Measurements from ENCODE around the gene STXBP1.

The STXBP1 gene

DNA sequence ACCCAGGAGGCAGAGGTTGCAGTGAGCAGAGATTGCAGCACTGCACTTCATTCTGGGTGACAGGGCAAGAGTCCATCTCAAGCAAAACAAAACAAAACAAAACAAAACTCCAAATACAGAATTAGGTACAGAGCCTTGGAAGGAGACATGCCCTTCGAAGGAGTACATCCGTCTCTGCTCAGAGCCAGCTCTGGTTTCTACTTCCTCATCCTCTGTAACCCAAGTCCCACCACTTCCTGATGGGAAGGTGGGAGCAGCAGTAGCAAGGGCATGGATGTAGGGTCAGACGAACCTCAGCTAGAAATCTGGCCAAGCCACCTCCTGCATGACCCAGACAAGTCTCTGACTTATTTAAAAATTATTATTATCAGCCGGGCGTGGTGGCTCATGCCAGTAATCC, 16.5 kb upstream of the STXBP1 start:
- no peak overlapping the region for H3K4me2 ChIP-seq (ENCODE audit: low read depth, low read length, poor library complexity, severe bottlenecking)
- no peaks in the 10 kb centered on the region for H3K9me3 ChIP-seq (ENCODE audit: insufficient read depth, low read length)
- H3K36me3 ChIP-seq (ENCODE audit: low read length), result no peaks in the 10 kb centered on the region
- no peaks in the 10 kb centered on the region for H4K20me1 ChIP-seq (ENCODE audit: low read depth, low read length)
- no peak overlapping the region for H3K4me3 ChIP-seq (ENCODE audit: insufficient read depth, low read length, poor library complexity, severe bottlenecking)
- TF ChIP-seq, protein P1, sequence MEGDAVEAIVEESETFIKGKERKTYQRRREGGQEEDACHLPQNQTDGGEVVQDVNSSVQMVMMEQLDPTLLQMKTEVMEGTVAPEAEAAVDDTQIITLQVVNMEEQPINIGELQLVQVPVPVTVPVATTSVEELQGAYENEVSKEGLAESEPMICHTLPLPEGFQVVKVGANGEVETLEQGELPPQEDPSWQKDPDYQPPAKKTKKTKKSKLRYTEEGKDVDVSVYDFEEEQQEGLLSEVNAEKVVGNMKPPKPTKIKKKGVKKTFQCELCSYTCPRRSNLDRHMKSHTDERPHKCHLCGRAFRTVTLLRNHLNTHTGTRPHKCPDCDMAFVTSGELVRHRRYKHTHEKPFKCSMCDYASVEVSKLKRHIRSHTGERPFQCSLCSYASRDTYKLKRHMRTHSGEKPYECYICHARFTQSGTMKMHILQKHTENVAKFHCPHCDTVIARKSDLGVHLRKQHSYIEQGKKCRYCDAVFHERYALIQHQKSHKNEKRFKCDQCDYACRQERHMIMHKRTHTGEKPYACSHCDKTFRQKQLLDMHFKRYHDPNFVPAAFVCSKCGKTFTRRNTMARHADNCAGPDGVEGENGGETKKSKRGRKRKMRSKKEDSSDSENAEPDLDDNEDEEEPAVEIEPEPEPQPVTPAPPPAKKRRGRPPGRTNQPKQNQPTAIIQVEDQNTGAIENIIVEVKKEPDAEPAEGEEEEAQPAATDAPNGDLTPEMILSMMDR (IDR thresholded peaks at IDR 0.05; ENCODE audit: insufficient read depth, low read length, poor library complexity, severe bottlenecking), result no peak
- TF ChIP-seq EZH2phosphoT487 (conservative IDR thresholded peaks at IDR 0.05; ENCODE audit: low read length), result no peak
- no peaks in the 10 kb centered on the region for H3K9me2 ChIP-seq (replicated peaks; ENCODE audit: insufficient read depth, low read length)
- H2AFZ ChIP-seq (ENCODE audit: low read depth, low read length, severe bottlenecking), result no peak overlapping the region
- no peaks in the 10 kb centered on the region for H3K79me2 ChIP-seq (ENCODE audit: insufficient read depth, low read length)
- no peaks in the 10 kb centered on the region for H3F3A ChIP-seq (ENCODE audit: insufficient read depth)
- H3K27me3 ChIP-seq (ENCODE audit: low read length), result no peaks in the 10 kb centered on the region
- no peak overlapping the region for H3K9ac ChIP-seq (ENCODE audit: low read length)
- no peak overlapping the region for H3K27ac ChIP-seq (ENCODE audit: low read depth, low read length)

DNA sequence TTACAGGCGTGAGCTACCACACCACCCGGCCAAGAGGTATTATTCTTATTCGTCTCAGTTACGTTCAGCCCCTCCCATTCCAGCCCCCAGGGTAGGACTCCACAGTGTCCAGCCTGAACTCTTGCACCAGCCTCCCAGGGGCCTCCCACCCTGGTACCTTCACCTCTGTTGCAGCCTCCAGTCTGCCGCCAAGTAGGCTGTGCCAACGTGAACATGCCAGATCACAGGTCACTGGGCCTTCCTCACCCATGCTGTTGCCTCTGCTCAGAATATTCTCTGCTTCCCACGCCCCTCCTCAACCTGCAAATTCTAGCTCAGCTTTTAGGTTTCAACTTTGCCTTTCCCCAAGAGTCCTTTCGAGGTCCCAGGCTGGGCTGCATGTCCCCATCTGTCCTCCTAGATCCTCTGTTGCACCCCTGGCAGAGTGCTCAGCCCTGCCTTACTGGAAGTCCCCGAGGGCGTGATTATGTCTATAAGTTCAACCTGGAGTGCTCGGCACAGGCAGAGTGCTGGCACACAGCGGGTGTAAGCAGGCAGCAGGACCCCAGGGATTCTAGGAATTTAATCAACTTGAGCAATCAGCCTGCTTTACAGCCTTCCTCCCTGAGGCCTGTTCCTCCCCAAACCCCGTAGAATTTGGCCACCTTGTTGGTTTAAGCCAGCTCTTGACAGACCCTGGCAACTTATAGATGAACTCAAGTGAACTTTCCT, 13.1 kb upstream of the STXBP1 start:
- H3K27ac ChIP-seq (ENCODE audit: low read depth, low read length), result no peak overlapping the region
- TF ChIP-seq, protein P1 (IDR thresholded peaks at IDR 0.05; ENCODE audit: insufficient read depth, low read length, poor library complexity, severe bottlenecking), result no peak
- TF ChIP-seq EZH2phosphoT487 (conservative IDR thresholded peaks at IDR 0.05; ENCODE audit: low read length), result no peak
- no peaks in the 10 kb centered on the region for H4K20me1 ChIP-seq (ENCODE audit: low read depth, low read length)
- no peaks in the 10 kb centered on the region for H3F3A ChIP-seq (ENCODE audit: insufficient read depth)
- no peaks in the 10 kb centered on the region for H3K79me2 ChIP-seq (ENCODE audit: insufficient read depth, low read length)
- H3K4me2 ChIP-seq (ENCODE audit: low read depth, low read length, poor library complexity, severe bottlenecking), result no peak overlapping the region
- no peaks in the 10 kb centered on the region for H3K9me2 ChIP-seq (replicated peaks; ENCODE audit: insufficient read depth, low read length)
- H3K9me3 ChIP-seq (ENCODE audit: insufficient read depth, low read length), result no peaks in the 10 kb centered on the region
- no peak overlapping the region for H2AFZ ChIP-seq (ENCODE audit: low read depth, low read length, severe bottlenecking)
- no peaks in the 10 kb centered on the region for H3K36me3 ChIP-seq (ENCODE audit: low read length)
- H3K4me3 ChIP-seq (ENCODE audit: insufficient read depth, low read length, poor library complexity, severe bottlenecking), result no peak overlapping the region
- no peaks in the 10 kb centered on the region for H3K27me3 ChIP-seq (ENCODE audit: low read length)
- no peak overlapping the region for H3K9ac ChIP-seq (ENCODE audit: low read length)

GRCh38 chr9:127599550-127599891, 12.6 kb upstream of the STXBP1 start:
- Histone ChIP-seq H2AFZ (ENCODE audit: low read depth, low read length, severe bottlenecking) (no peak overlapping the region), H3K9me2 (replicated peaks; ENCODE audit: insufficient read depth, low read length) (no peaks in the 10 kb centered on the region), H3K9ac (ENCODE audit: low read length) (no peak overlapping the region), H3K9me3 (ENCODE audit: insufficient read depth, low read length) (no peaks in the 10 kb centered on the region), H4K20me1 (ENCODE audit: low read depth, low read length) (no peaks in the 10 kb centered on the region), H3K36me3 (ENCODE audit: low read length) (no peaks in the 10 kb centered on the region), H3K4me2 (ENCODE audit: low read depth, low read length, poor library complexity, severe bottlenecking) (no peak overlapping the region), H3K27ac (ENCODE audit: low read depth, low read length) (no peak overlapping the region), H3K27me3 (ENCODE audit: low read length) (no peaks in the 10 kb centered on the region), H3F3A (ENCODE audit: insufficient read depth) (no peaks in the 10 kb centered on the region), H3K79me2 (ENCODE audit: insufficient read depth, low read length) (no peaks in the 10 kb centered on the region), H3K4me3 (ENCODE audit: insufficient read depth, low read length, poor library complexity, severe bottlenecking) (no peak overlapping the region)
- no peak for TF ChIP-seq EZH2phosphoT487 (conservative IDR thresholded peaks at IDR 0.05; ENCODE audit: low read length)
- TF ChIP-seq, protein P1 (IDR thresholded peaks at IDR 0.05; ENCODE audit: insufficient read depth, low read length, poor library complexity, severe bottlenecking), result no peak
